SK-N-MC (cell line): Measurements from ENCODE around the gene PTPN12.
"Not testable (repeated sequence)": the region's sequence is repeated elsewhere in the genome, so short reads cannot be mapped to it uniquely, and the experiment has no call there.

Experiments
- DNase-seq: peaks from one replicate; pipeline ENCODE4 v3.0.0-alpha.2; 2011; ENCODE audit warnings: low read depth, low spot score
- H3K27ac ChIP-seq: fragments of 200-600 bp; sonication (generic); 2 replicates; pipeline ENCODE4 v1.5.1; 2016; ENCODE audit warnings: mixed run types
- H3K36me3 ChIP-seq: fragments of 200-600 bp; sonication (generic); 2 replicates; pipeline ENCODE4 v1.6.1; 2017; ENCODE audit warnings: antibody characterized with exemption, low read length, mixed read lengths; ENCODE audit not compliant: insufficient read depth
- H3K4me3 ChIP-seq: fragments of 200-600 bp; sonication (generic); 2 replicates; pipeline ENCODE4 v1.5.1; 2016
- H3K9ac ChIP-seq: fragments of 200-600 bp; sonication (generic); 2 replicates; pipeline ENCODE4 v1.8.0; 2017; ENCODE audit warnings: mixed run types, mixed read lengths; ENCODE audit not compliant: insufficient read length
- H3K9me3 ChIP-seq: fragments of 200-600 bp; sonication (generic); 2 replicates; pipeline ENCODE4 v1.6.1; 2017; ENCODE audit warnings: low read depth, mild to moderate bottlenecking, antibody characterized with exemption, low read length, moderate library complexity, mixed read lengths
- EZH2 ChIP-seq: fragments of 200-600 bp; sonication (generic); IDR thresholded peaks from one replicate; pipeline ENCODE4 v1.6.1; 2017; ENCODE audit warnings: antibody characterized with exemption
- FOXP2 ChIP-seq: optimal IDR thresholded peaks from 2 replicates; pipeline ENCODE3; 2011; ENCODE audit warnings: mild to moderate bottlenecking, moderate library complexity; ENCODE audit not compliant: insufficient read depth; ENCODE audit errors: extremely low read length, control extremely low read depth
- POLR2AphosphoS5 ChIP-seq: IDR thresholded peaks from 2 replicates; pipeline ENCODE4 v1.6.1; 2012; ENCODE audit warnings: mild to moderate bottlenecking, low read depth, low read length, borderline replicate concordance

Gene PTPN12

GRCh38 chr7:77537136-77537777 is at the start of gene PTPN12:
PTPN12 (plus strand) TSS chr7:77537295; CDS start chr7:77537547, 252 bp downstream.
- no peak for DNase-seq
- Histone ChIP-seq H3K9ac (peak within 1 kb of the TSS; percentile 67), H3K4me3 (peak within 1 kb of the TSS; percentile 96), H3K36me3 (no peaks in the 10 kb centered on the region), H3K27ac (0 out of 2 replicates have a peak within 1 kb of the TSS, but pooled peaks have one; percentile 3), H3K9me3 (no peaks in the 10 kb centered on the region)
- TF ChIP-seq FOXP2: no peak
- no peak for TF ChIP-seq EZH2
- TF ChIP-seq POLR2AphosphoS5: no peak

- TF ChIP-seq FOXP2 (no peak), POLR2AphosphoS5 (no peak), EZH2 (no peak)
- Histone ChIP-seq H3K27ac (no peak overlapping the region), H3K9ac (no peak overlapping the region), H3K4me3 (no peak overlapping the region), H3K9me3 (no peaks in the 10 kb centered on the region; the same call in 1 of the 2 replicates), H3K36me3 (no peaks in the 10 kb centered on the region)
- no peak for DNase-seq
Measured at GRCh38 chr7:77488986-77489385, 48.1 kb upstream of the PTPN12 start.

- Histone ChIP-seq H3K36me3 (no peaks in the 10 kb centered on the region), H3K9me3 (no peaks in the 10 kb centered on the region; the same call in 1 of the 2 replicates), H3K9ac (no peak overlapping the region), H3K27ac (no peak overlapping the region), H3K4me3 (no peak overlapping the region)
- TF ChIP-seq EZH2: no peak
- TF ChIP-seq POLR2AphosphoS5: no peak
- no peak for TF ChIP-seq FOXP2
- no peak for DNase-seq
Measured at GRCh38 chr7:77497079-77497478, 40.0 kb upstream of the PTPN12 start.

GRCh38 chr7:77498659-77499379 is 38.3 kb upstream of the PTPN12 start:
- no peak overlapping the region for H3K9ac ChIP-seq
- no peak overlapping the region for H3K4me3 ChIP-seq
- no peak for DNase-seq
- H3K27ac ChIP-seq: no peak overlapping the region
- H3K36me3 ChIP-seq: no peaks in the 10 kb centered on the region
- H3K9me3 ChIP-seq: no peaks in the 10 kb centered on the region; the same call in 1 of the 2 replicates
- TF ChIP-seq POLR2AphosphoS5: no peak
- no peak for TF ChIP-seq FOXP2
- TF ChIP-seq EZH2: no peak

- no peak for DNase-seq
Measured at GRCh38 chr7:77501192-77501515, 35.9 kb upstream of the PTPN12 start.

GRCh38 chr7:77504951-77505350 is 32.1 kb upstream of the PTPN12 start:
- H3K27ac ChIP-seq: no peak overlapping the region

More at GRCh38 chr7:77501192-77501515, 35.9 kb upstream of the PTPN12 start:
- Histone ChIP-seq H3K9ac (no peak overlapping the region), H3K27ac (no peak overlapping the region), H3K9me3 (no peaks in the 10 kb centered on the region), H3K36me3 (no peaks in the 10 kb centered on the region), H3K4me3 (no peak overlapping the region)
- TF ChIP-seq POLR2AphosphoS5: no peak
- no peak for TF ChIP-seq EZH2
- no peak for TF ChIP-seq FOXP2

GRCh38 chr7:77506899-77507298 is 30.2 kb upstream of the PTPN12 start:
- Histone ChIP-seq H3K27ac (no peak overlapping the region), H3K9ac (no peak overlapping the region), H3K36me3 (no peaks in the 10 kb centered on the region), H3K9me3 (no peaks in the 10 kb centered on the region), H3K4me3 (no peak overlapping the region)
- no peak for TF ChIP-seq POLR2AphosphoS5
- no peak for TF ChIP-seq FOXP2
- no peak for TF ChIP-seq EZH2
- DNase-seq: no peak

More at GRCh38 chr7:77504951-77505350, 32.1 kb upstream of the PTPN12 start:
- Histone ChIP-seq H3K36me3 (no peaks in the 10 kb centered on the region), H3K9me3 (no peaks in the 10 kb centered on the region), H3K9ac (no peak overlapping the region), H3K4me3 (no peak overlapping the region)
- TF ChIP-seq POLR2AphosphoS5: no peak
- TF ChIP-seq EZH2: no peak
- no peak for TF ChIP-seq FOXP2
- DNase-seq: no peak

- H3K9me3 ChIP-seq, H3K27ac ChIP-seq, H3K9ac ChIP-seq, H3K4me3 ChIP-seq, DNase-seq, H3K36me3 ChIP-seq: not testable (repeated sequence)
Measured at GRCh38 chr7:77513002-77513670, 24.0 kb upstream of the PTPN12 start.

- Histone ChIP-seq H3K9me3 (no peaks in the 10 kb centered on the region), H3K27ac (no peak overlapping the region), H3K36me3 (no peaks in the 10 kb centered on the region), H3K9ac (no peak overlapping the region), H3K4me3 (no peak overlapping the region)
- TF ChIP-seq POLR2AphosphoS5 (no peak), FOXP2 (no peak)
- DNase-seq: no peak
Measured at GRCh38 chr7:77516085-77516484, 21.0 kb upstream of the PTPN12 start.
